GM18909 (cell line): ENCODE measurements around the gene EMILIN2.
"Not testable (repeated sequence)": the region's sequence is repeated elsewhere in the genome, so short reads cannot be mapped to it uniquely, and the experiment has no call there.

Experiments
- ATAC-seq: cut with Tn5 transposase; IDR thresholded peaks from one replicate; pipeline ENCODE4 v1.9.1; 2021; ENCODE audit warnings: mild to moderate bottlenecking; ENCODE audit not compliant: unreplicated experiment, poor library complexity

Gene EMILIN2

DNA sequence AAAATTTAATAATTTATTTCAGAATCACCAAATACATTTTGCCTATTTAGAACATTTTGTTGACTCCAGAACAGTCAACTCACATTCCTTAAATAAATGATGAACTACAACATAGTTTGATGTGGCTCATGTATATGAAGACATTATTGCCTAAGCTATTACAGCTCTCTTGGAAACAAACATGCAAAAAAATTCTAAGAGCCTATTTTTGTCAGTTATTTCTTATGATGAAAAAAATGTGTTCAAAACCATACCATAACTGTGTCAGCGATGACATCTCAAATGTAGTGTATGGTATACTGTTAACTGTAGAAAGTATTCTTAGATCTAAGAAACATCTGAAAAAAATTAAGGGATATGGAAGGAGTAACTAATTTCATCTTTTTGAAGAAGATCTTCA, 6.3 kb upstream of the EMILIN2 start:
- ATAC-seq: no peak

DNA sequence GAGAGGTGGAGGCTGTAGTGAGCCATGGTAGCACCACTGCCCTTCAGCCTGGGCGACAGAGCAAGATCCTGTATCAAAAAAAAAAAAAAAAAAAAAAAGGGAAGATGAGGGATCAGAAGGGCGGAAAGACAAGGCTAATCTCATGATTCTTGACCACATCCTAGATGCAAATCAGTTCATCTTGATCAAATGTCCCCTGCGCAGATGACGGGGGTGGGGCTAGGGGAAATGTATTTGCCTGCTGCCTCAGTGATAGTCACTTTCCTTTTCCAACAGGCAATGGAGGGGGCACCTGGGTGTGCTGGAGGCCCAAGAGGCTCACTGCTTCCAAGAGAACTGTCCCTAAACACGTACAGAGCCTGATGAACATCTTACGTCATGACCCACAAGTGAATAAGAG, 3.7 kb upstream of the EMILIN2 start:
- ATAC-seq: no peak

DNA sequence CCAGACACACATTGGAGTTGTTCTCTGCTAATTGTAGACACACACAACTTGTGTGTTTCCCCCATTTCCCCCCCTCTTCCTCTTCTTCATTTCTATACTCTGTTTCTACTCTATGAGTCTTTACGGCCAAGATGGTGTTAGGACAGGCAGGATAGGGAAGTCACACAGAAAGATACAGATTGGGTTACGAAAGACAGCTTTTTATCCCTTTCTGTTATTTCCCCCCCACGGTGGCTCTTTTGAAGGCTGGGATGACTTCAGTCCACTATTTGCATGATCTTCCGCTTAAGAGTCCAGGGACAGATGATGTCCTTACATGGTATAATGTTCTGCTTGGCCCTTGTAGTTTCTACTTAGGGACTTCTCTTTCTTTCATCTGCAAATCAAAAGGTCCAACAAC, 1.6 kb upstream of the EMILIN2 start:
- ATAC-seq: no peak

DNA sequence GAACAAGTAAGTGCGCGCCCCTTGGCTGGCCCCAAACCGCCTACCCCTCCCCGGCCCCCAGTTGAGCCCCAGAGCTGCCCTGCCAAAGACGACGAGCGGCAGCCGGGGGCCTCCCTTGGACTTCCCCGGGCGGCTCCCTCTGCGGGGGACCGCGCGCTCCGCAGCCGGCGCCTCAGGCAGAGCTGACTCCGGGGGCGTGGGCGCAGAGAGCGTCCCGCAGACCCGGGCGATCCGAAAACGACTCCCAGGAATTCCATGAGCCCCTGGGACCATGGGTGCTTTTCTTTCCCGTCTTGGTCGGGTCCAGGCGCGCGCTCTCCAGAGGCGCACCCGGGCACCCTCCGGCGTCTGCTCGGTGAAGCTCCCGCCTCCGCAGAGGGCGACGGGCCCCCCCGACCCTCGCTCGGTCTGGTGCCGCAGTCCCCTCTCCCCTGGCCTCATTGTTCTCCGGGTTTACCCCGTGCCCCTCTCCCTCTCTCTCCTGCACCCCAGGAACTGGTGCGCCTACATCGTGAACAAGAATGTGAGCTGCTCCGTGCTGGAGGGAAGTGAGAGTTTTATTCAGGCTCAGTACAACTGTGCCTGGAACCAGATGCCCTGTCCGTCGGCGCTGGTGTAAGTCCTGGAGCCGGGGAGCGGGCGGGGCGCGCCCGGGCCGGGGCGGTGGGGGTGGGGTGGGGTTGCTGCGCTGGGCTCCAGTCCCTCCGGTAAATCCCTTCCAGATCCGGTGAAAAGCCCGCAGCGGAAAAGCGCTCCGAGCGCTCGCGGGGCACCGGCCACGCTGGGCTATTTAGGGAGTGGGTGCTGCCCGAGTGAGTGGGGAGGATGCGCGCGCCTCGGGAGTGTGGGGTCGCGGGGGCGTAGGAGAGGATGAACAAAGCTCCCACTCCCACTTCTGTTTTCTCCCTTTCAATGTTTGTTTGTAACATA, 776 bp downstream of the EMILIN2 start:
- ATAC-seq: peak; percentile 33

- no peak for ATAC-seq
Observed at GRCh38 chr18:2848247-2849246, 1.7 kb downstream of the EMILIN2 start.

GRCh38 chr18:2850816-2851215, 4.0 kb downstream of the EMILIN2 start:
- ATAC-seq: no peak

DNA sequence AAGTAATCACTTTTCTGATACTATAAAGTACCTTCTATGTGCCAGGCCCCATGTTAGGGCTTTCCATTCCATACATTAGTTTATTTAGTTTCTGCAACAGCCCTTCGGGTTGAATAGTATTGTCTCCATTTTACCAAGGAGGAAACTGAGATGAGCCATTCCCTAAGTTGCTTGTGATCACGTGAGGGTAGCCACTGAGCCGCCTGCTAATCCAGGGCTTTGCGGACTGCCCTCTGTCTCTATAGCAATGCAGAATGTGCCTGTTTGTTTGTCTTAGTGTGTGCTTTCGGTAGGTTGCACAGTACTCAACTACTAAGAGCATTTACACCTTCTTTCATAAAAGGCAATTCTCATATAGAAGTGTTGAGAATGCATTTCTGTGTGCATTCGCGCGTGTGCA, 5.0 kb downstream of the EMILIN2 start:
- ATAC-seq: no peak

- not testable (repeated sequence) for ATAC-seq
Observed at GRCh38 chr18:2852460-2852859, 5.7 kb downstream of the EMILIN2 start.

- no peak for ATAC-seq
Observed at GRCh38 chr18:2853173-2853925, 6.5 kb downstream of the EMILIN2 start.

- ATAC-seq: no peak
Observed at GRCh38 chr18:2853926-2854664, 7.3 kb downstream of the EMILIN2 start.

DNA sequence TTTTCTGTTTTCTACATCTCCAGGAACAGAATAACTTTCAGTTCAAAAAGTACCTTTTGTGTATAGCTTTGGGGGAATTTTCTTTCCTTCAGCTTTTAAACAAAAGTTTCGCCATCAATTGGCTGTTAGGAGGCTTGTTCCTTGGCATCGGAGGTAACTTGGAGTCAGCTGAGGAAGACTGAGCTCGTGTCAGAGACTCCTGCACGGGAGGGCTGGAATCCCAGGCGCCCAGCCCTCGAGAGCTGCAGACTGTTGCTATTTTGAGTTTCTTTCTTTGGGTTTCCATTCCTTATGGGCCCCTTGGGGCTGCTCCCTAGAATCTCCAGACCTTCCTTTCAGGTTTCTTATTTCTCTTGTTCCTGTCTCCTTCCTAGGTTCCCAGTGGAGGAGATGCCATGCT, 8.1 kb downstream of the EMILIN2 start:
- no peak for ATAC-seq

GRCh38 chr18:2855560-2856350, 8.9 kb downstream of the EMILIN2 start:
- ATAC-seq: no peak

- no peak for ATAC-seq
Observed at GRCh38 chr18:2856547-2857170, 9.9 kb downstream of the EMILIN2 start.

DNA sequence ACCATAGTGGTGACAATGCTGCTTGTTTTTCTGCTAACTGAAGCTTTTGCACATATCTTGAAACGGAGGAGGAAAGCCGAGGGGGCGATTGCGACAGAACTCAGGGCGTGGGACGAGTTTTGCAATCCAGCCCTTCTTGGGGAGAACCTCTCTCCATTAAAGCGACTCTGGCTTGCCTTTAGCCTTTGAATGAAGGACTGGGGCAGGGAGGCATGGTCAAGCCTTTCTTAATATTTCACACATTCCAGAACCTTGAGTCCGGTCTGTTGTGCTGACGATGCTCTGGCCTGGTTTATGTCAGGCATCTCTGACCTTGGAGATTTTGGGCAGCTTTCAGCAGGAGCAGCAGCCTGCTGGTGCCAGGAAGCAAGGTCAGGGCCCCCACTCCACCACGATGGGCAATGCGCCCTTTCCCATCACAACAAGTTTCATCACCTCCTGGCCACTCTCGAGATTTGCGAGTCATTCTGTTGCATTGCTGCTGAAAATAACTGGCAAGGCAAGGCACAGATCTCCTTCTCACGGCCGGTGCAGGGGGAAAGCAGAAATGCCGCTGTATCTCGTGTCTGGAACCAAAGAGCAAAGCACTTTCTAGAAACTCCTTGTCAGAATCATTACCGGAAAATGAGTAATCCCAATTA, 10.8 kb downstream of the EMILIN2 start:
- ATAC-seq: no peak

DNA sequence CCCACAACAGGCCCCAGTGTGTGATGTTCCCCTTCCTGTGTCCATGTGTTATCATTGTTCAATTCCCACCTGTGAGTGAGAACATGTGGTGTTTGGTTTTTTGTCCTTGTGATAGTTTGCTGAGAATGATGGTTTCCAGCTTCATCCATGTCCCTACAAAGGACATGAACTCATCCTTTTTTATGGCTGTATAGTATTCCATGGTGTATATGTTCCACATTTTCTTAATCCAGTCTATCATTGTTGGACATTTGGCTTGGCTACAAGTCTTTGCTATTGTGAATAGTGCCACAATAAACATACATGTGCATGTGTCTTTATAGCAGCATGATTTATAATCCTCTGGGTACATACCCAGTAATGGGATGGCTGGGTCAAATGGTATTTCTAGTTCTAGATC, 13.6 kb downstream of the EMILIN2 start:
- ATAC-seq: not testable (repeated sequence)

DNA sequence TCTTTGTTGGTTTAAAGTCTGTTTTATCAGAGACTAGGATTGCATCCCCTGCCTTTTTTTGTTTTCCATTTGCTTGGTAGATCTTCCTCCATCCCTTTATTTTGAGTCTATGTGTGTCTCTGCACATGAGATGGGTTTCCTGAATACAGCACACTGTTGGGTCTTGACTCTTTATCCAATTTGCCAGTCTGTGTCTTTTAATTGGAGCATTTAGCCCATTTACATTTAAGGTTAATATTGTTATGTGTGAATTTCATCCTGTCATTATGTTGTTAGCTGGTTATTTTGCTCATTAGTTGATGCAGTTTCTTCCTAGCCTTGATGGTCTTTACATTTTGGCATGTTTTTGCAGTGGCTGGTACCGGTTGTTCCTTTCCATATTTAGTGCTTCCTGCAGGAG, 17.2 kb downstream of the EMILIN2 start:
- ATAC-seq: not testable (repeated sequence)

GRCh38 chr18:2866465-2866864, 19.7 kb downstream of the EMILIN2 start:
- ATAC-seq: not testable (repeated sequence)

- no peak for ATAC-seq
Observed at GRCh38 chr18:2869207-2869606, 22.4 kb downstream of the EMILIN2 start.
